HepG2 (cell line): Measurements from ENCODE around the gene PPP6R2. TPM values are rescaled to one million over a fixed set of nuclear protein-coding genes. Genes with fewer than 3 reads are reported as not detected.

ENCODE experiments used
- BCLAF1 ChIP-seq: fragments of 450-650 bp; IDR thresholded peaks from 2 replicates; pipeline ENCODE4 v1.6.1; 2017; ENCODE audit warnings: mild to moderate bottlenecking
- CENPT ChIP-seq: sonication (generic); formaldehyde crosslinking; IDR thresholded peaks from 2 replicates; pipeline ENCODE4 v1.8.0; 2022; ENCODE audit warnings: low read depth, mild to moderate bottlenecking, moderate library complexity, missing genetic modification reagents
- DRAP1 ChIP-seq: IDR thresholded peaks from 2 replicates; pipeline ENCODE4 v1.6.1; 2016; ENCODE audit warnings: missing genetic modification reagents, missing compliant biosample characterization
- GABPB1 ChIP-seq: IDR thresholded peaks from 2 replicates; pipeline ENCODE4 v1.6.1; 2016; ENCODE audit warnings: mild to moderate bottlenecking, missing genetic modification reagents, moderate library complexity, missing compliant biosample characterization
- HDAC1 ChIP-seq: sonication (generic); formaldehyde crosslinking; IDR thresholded peaks from 2 replicates; pipeline ENCODE4 v1.5.1; 2020; ENCODE audit warnings: mild to moderate bottlenecking, missing genetic modification reagents
- HMG20B ChIP-seq: conservative IDR thresholded peaks from 2 replicates; pipeline ENCODE4 v1.6.1; 2016; ENCODE audit warnings: missing genetic modification reagents, missing compliant biosample characterization
- HNF4G ChIP-seq, 2 experiments: sonication (generic) in 1 of 2; formaldehyde crosslinking in 1 of 2; IDR thresholded peaks; 2 replicates each; pipeline versions ENCODE4 v1.4.0 to v1.6.1; 2011 to 2020; ENCODE audit warnings: borderline replicate concordance in 2 of 2, low read depth in 2 of 2, mild to moderate bottlenecking in 2 of 2, low read length in 1 of 2, missing genetic modification reagents in 1 of 2, moderate library complexity in 1 of 2
- KDM1A ChIP-seq: IDR thresholded peaks from 2 replicates; pipeline ENCODE4 v1.6.1; 2016; ENCODE audit warnings: missing compliant biosample characterization
- LCORL ChIP-seq, 2 experiments: fragments of 450-650 bp in 1 of 2; sonication (generic) in 1 of 2; formaldehyde crosslinking in 1 of 2; IDR thresholded peaks; 2 replicates each; pipeline versions ENCODE4 v1.5.0 to v1.6.1; 2017 to 2020; ENCODE audit warnings: antibody characterized with exemption in 1 of 2, missing genetic modification reagents in 1 of 2
- MYNN ChIP-seq: sonication (generic); formaldehyde crosslinking; IDR thresholded peaks from 2 replicates; pipeline ENCODE4 v1.4.0; 2020; ENCODE audit warnings: mild to moderate bottlenecking, low read depth, missing genetic modification reagents
- RXRB ChIP-seq: IDR thresholded peaks from 2 replicates; pipeline ENCODE4 v1.6.1; 2016; ENCODE audit warnings: borderline replicate concordance, missing genetic modification reagents, missing compliant biosample characterization
- SOX5 ChIP-seq: IDR thresholded peaks from 2 replicates; pipeline ENCODE4 v1.6.1; 2016; ENCODE audit warnings: borderline replicate concordance
- SP4 ChIP-seq: sonication (generic); formaldehyde crosslinking; IDR thresholded peaks from 2 replicates; pipeline ENCODE4 v1.8.1; 2023; ENCODE audit warnings: mild to moderate bottlenecking, missing genetic modification reagents
- TARDBP ChIP-seq: sonication (generic); formaldehyde crosslinking; IDR thresholded peaks from 2 replicates; pipeline ENCODE4 v1.8.0; 2022; ENCODE audit warnings: mild to moderate bottlenecking, missing genetic modification reagents
- THAP9 ChIP-seq: sonication (generic); formaldehyde crosslinking; IDR thresholded peaks from 2 replicates; pipeline ENCODE4; 2020; ENCODE audit warnings: missing genetic modification reagents, mild to moderate bottlenecking, borderline replicate concordance
- ZKSCAN1 ChIP-seq: fragments of 150-350 bp; IDR thresholded peaks from 2 replicates; pipeline ENCODE4 v1.6.1; 2014; ENCODE audit warnings: low read length
- ZNF10 ChIP-seq: sonication (generic); formaldehyde crosslinking; IDR thresholded peaks from 2 replicates; pipeline ENCODE4 v1.4.0; 2020; ENCODE audit warnings: mild to moderate bottlenecking, low read depth, missing genetic modification reagents, borderline replicate concordance
- ZNF143 ChIP-seq: sonication (generic); formaldehyde crosslinking; IDR thresholded peaks from 2 replicates; pipeline ENCODE4 v1.4.0; 2020; ENCODE audit warnings: missing genetic modification reagents
- ZNF253 ChIP-seq: sonication (generic); formaldehyde crosslinking; IDR thresholded peaks from 2 replicates; pipeline ENCODE4 v1.8.0; 2022; ENCODE audit warnings: mild to moderate bottlenecking, missing genetic modification reagents, borderline replicate concordance
- ZNF331 ChIP-seq: sonication (generic); formaldehyde crosslinking; IDR thresholded peaks from 2 replicates; pipeline ENCODE4 v1.4.0; 2020; ENCODE audit warnings: missing genetic modification reagents
- ZNF414 ChIP-seq: sonication (generic); formaldehyde crosslinking; IDR thresholded peaks from 2 replicates; pipeline ENCODE4 v1.5.0; 2020; ENCODE audit warnings: missing genetic modification reagents
- ZNF549 ChIP-seq: sonication (generic); formaldehyde crosslinking; IDR thresholded peaks from 2 replicates; pipeline ENCODE4 v1.5.0; 2020; ENCODE audit warnings: missing genetic modification reagents
- ZNF724P ChIP-seq: sonication (generic); formaldehyde crosslinking; IDR thresholded peaks from 2 replicates; pipeline ENCODE4 v1.8.0; 2022; ENCODE audit warnings: missing genetic modification reagents, borderline replicate concordance
- polyA plus RNA-seq, 8 experiments: library from polyadenylated mRNA; depleted of rRNA in 3 of 8; stranded (reverse) in 7 of 8; unstranded in 1 of 8; fragments of >200 nt; fragmentation: Illumina TruSeq in 4 of 8; extraction: Trizol in 4 of 8; gene quantifications; 2 replicates each; pipeline versions ENCODE4 v1.2.1 to v1.2.3, GENCODE V29; 2011 to 2016; ENCODE audit warnings: low read depth in 4 of 8, missing spikeins in 1 of 8, mixed read lengths in 1 of 8; ENCODE audit not compliant: insufficient read depth in 1 of 8
- total RNA-seq, 5 experiments: library from RNA; depleted of rRNA; stranded (reverse); fragments of >200 nt; fragmentation: Illumina TruSeq; extraction: Trizol; gene quantifications; 2 replicates each; pipeline ENCODE4 v1.2.3, GENCODE V29; 2016; ENCODE audit warnings: low read depth in 1 of 5

PPP6R2 gene
- total and polyA plus RNA-seq, 2 of the 13 experiments (the other 11 are each of a cell fraction or from before 2014, with no cell fraction given) = 55.0 to 102 TPM

- peak; percentile 22; the same call in 1 of the 2 replicates for TF ChIP-seq THAP9
- no peak for TF ChIP-seq MYNN
- 0 out of 2 replicates have a peak, but pooled peaks have one; percentile 14 for TF ChIP-seq ZKSCAN1
- TF ChIP-seq GABPB1 (CRISPR knock-in tag) = peak; percentile 44; the same call in 1 of the 2 replicates
- no peak for TF ChIP-seq CENPT (CRISPR knock-in tag)
- no peak for TF ChIP-seq HMG20B (CRISPR knock-in tag)
- TF ChIP-seq HNF4G (IDR thresholded peaks at IDR 0.05; ENCODE audit: borderline replicate concordance, low read depth, low read length) = no peak
- TF ChIP-seq HNF4G (CRISPR knock-in tag; IDR thresholded peaks at IDR 0.05; ENCODE audit: borderline replicate concordance, low read depth) = peak; percentile 34; the same call in 1 of the 2 replicates
- no peak for TF ChIP-seq ZNF143
- no peak for TF ChIP-seq ZNF549 (CRISPR knock-in tag)
- no peak for TF ChIP-seq KDM1A (CRISPR knock-in tag)
- peak; percentile 35; the same call in 1 of the 2 replicates for TF ChIP-seq ZNF724P (CRISPR knock-in tag)
- TF ChIP-seq BCLAF1 = no peak
- TF ChIP-seq RXRB (CRISPR knock-in tag) = peak; percentile 39; the same call in 1 of the 2 replicates
- 0 out of 2 replicates have a peak, but pooled peaks have one; percentile 20 for TF ChIP-seq ZNF414 (CRISPR knock-in tag)
- peak; percentile 19; the same call in 1 of the 2 replicates for TF ChIP-seq ZNF331 (CRISPR knock-in tag)
- TF ChIP-seq LCORL (IDR thresholded peaks at IDR 0.05) = no peak
- peak; percentile 73 for TF ChIP-seq LCORL (CRISPR knock-in tag; IDR thresholded peaks at IDR 0.05)
- TF ChIP-seq SOX5 (CRISPR knock-in tag) = 0 out of 2 replicates have a peak, but pooled peaks have one; percentile 23
- TF ChIP-seq ZNF253 (CRISPR knock-in tag) = no peak
- peak; percentile 33; the same call in 1 of the 2 replicates for TF ChIP-seq TARDBP (CRISPR knock-in tag)
- 0 out of 2 replicates have a peak, but pooled peaks have one; percentile 12 for TF ChIP-seq DRAP1 (CRISPR knock-in tag)
- TF ChIP-seq ZNF10 (CRISPR knock-in tag) = no peak
- peak; percentile 23; the same call in 1 of the 2 replicates for TF ChIP-seq HDAC1 (CRISPR knock-in tag)
- TF ChIP-seq SP4 (CRISPR knock-in tag) = no peak
Observed at GRCh38 chr22:50341977-50342650, 1.0 kb upstream of the PPP6R2 start (continued).
